ENCODE measurements around the gene ENO3. TPM values are rescaled to one million over a fixed set of nuclear protein-coding genes. Genes with fewer than 3 reads are reported as not detected.

Gene ENO3
- total RNA-seq, 1 experiment from 2014 or later = 23.4 TPM

GRCh38 chr17:4946312-4946976 lies 4.5 kb upstream of the ENO3 start:
- TF ChIP-seq TCF7L2 (IDR thresholded peaks at IDR 0.05; ENCODE audit: low read depth, low read length) (no peak), REST (IDR thresholded peaks at IDR 0.05; ENCODE audit: insufficient read depth in 1 of 2, low read depth in 2 of 2, low read length in 1 of 2) (no peak), POLR2AphosphoS5 (IDR thresholded peaks at IDR 0.05; ENCODE audit: low read depth, low read length) (peak; percentile 58)
- CTCF ChIA-PET = interaction anchor here (0.6 kb wide), 1 partner anchor 21 kb away, joined by 4 read pairs; no protein-coding TSS in a partner anchor
- DNase-seq (ENCODE audit: low read depth, low spot score) (no peak), ATAC-seq (no peak)
- Histone ChIP-seq H3K4me3 (ENCODE audit: low read depth in 2 of 2, low read length in 2 of 2) (peak overlapping the region; percentile 83 to 85), H3K27me3 (ENCODE audit: control insufficient read depth, insufficient read depth, low read length) (no peaks in the 10 kb centered on the region), H3K9me3 (ENCODE audit: control insufficient read depth, insufficient read depth, low read depth, low read length) (no peaks in the 10 kb centered on the region), H3K36me3 (ENCODE audit: control insufficient read depth, insufficient read depth, low read length) (peaks cover 6% of the 10 kb centered on the region), H3K27ac (ENCODE audit: low read length) (peak overlapping the region; percentile 94), H3K4me1 (ENCODE audit: control insufficient read depth, insufficient read depth, low read length) (peaks cover 38% of the 10 kb centered on the region)
- POLR2A ChIA-PET = interaction anchor here (1.0 kb wide), 1 partner anchor 20 kb away, joined by 3 read pairs; no protein-coding TSS in a partner anchor
- BruUV-seq (replicated peaks) = TSS peak; percentile 90
- in situ Hi-C loops (cut with HindIII; ENCODE audit: low pct_unique_long_range_greater_than_20kb, low sequenced_read_pairs) = no loop called here
- intact Hi-C loops (cut with micrococcal nuclease; ENCODE audit: unreplicated experiment) = no loop called here

- ChIA-PET POLR2A (interaction anchor here (1.0 kb wide), 1 partner anchor 19 kb away, joined by 3 read pairs; no protein-coding TSS in a partner anchor), CTCF (no interaction called here)
- no TSS peak for BruUV-seq (replicated peaks)
Observed at GRCh38 chr17:4947010-4947410, 3.9 kb upstream of the ENO3 start.

More at GRCh38 chr17:4947010-4947410, 3.9 kb upstream of the ENO3 start:
- Histone ChIP-seq H3K27me3 (ENCODE audit: control insufficient read depth, insufficient read depth, low read length) (no peaks in the 10 kb centered on the region), H3K27ac (ENCODE audit: low read length) (peak overlapping the region; percentile 94), H3K9me3 (ENCODE audit: control insufficient read depth, insufficient read depth, low read depth, low read length) (no peaks in the 10 kb centered on the region), H3K36me3 (ENCODE audit: control insufficient read depth, insufficient read depth, low read length) (peaks cover 6% of the 10 kb centered on the region), H3K4me1 (ENCODE audit: control insufficient read depth, insufficient read depth, low read length) (peaks cover 43% of the 10 kb centered on the region), H3K4me3 (ENCODE audit: low read depth in 2 of 2, low read length in 2 of 2) (peak overlapping the region; percentile 83 to 85)
- intact Hi-C loops (cut with micrococcal nuclease; ENCODE audit: unreplicated experiment) (no loop called here), in situ Hi-C loops (cut with HindIII; ENCODE audit: low pct_unique_long_range_greater_than_20kb, low sequenced_read_pairs) (no loop called here)
- no peak for DNase-seq (ENCODE audit: low read depth, low spot score)
- TF ChIP-seq TCF7L2 (IDR thresholded peaks at IDR 0.05; ENCODE audit: low read depth, low read length) (no peak), CTCF (IDR thresholded peaks at IDR 0.05) (no peak), POLR2AphosphoS5 (IDR thresholded peaks at IDR 0.05; ENCODE audit: low read depth, low read length) (peak; percentile 2; the same call in 1 of the 2 replicates)
- no peak for ATAC-seq

Data from Panc1 (cell line).